Measurements from ENCODE around the gene DLX3. TPM values are rescaled to one million over a fixed set of nuclear protein-coding genes. Genes with fewer than 3 reads are reported as not detected.

Gene DLX3
- total and polyA plus RNA-seq, 2 of the 8 experiments (the other 6 are each of a cell fraction or from before 2014, with no cell fraction given) = 0.15 to 0.20 TPM

DNA sequence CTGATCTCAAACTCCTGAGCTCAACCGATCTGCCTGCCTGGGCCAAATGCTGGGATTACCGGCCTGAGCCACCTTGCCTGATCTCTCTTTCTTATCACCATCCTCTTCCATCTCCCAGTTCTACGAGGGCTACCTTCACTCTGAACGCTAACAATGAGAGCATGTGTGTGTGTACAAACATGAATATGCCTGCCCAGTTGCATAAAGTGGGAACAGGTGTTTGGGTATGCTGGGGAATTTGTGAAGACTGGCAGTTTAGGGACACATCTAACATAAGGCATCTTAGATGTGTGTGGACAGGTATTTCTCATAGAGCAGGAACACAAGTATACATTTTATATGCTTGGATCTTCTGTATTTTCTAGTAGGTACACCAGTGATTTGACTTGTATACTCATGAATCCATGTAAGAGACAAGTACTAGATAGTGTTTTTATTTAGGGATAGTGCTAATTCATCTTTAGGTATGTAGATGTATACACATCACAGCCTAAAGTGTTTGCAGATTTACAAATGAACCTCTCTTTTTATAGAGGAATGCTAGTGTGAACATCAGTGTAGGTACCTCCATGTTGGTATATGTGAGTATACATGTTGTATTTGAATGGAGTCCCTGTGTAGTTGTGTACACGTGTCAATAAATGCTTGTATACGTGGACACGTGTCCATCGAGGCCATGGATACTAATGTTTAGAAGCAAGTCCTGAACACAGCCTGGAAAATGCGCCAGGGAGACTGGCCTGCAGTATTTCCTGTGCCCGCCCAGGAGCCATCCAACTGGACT lies 27.2 kb downstream of the DLX3 start:
- no peak for FAIRE-seq

More for the DNA sequence above, 27.2 kb downstream of the DLX3 start:
- H2BK20ac ChIP-seq (ENCODE audit: low read length) = no peak overlapping the region
- H4K8ac ChIP-seq (ENCODE audit: extremely low read depth, insufficient read depth, low read length) = no peak overlapping the region
- no peak overlapping the region for H2BK5ac ChIP-seq (ENCODE audit: low read depth, low read length)
- no peak overlapping the region for H3K4ac ChIP-seq (replicated peaks; ENCODE audit: insufficient read length, low read depth, low read length)
- TF ChIP-seq TEAD4 (IDR thresholded peaks at IDR 0.05; ENCODE audit: low read depth, low read length) (no peak), EZH2 (IDR thresholded peaks at IDR 0.05; ENCODE audit: low read depth, low read length, severe bottlenecking) (peak; percentile 50), KDM1A (IDR thresholded peaks at IDR 0.05; ENCODE audit: borderline replicate concordance, low read length) (peak; percentile 49; the same call in 1 of the 2 replicates), SUZ12 (IDR thresholded peaks at IDR 0.05; ENCODE audit: low read length) (peak; percentile 45), CREB1 (IDR thresholded peaks at IDR 0.05) (no peak)
- H2BK12ac ChIP-seq (ENCODE audit: low read depth, low read length) = no peak overlapping the region
- 24% methylated on average over 10 of the region's 10 CpGs; no CpG with 5 or more reads in 1 of the 2 experiments for WGBS, 2 experiments (ENCODE audit: extremely low coverage in 1 of 2, insufficient coverage in 1 of 2, insufficient read length in 1 of 2, insufficient replicate concordance in 2 of 2, low coverage in 1 of 2, low lambda C conversion rate in 2 of 2, missing lambda C conversion rate in 1 of 2)
- DNase-seq (ENCODE audit: low read depth in 1 of 2, low spot score in 2 of 2) = no peak
- ChIA-PET POLR2A (ENCODE audit: partially characterized antibody) (interaction anchor here (0.8 to 1.6 kb wide), 6 partner anchors 10 to 92 kb away, joined by 3 to 5 read pairs (median 3); no protein-coding TSS in a partner anchor), CTCF (ENCODE audit: partially characterized antibody) (interaction anchor here (1.3 to 2.6 kb wide), 7 partner anchors 9 to 87 kb away, joined by 4 to 22 read pairs (median 9); partner anchors contain the start of gene DLX3)
- H3K79me1 ChIP-seq (ENCODE audit: low read depth, low read length) = no peaks in the 10 kb centered on the region
- H3K9me3 ChIP-seq (ENCODE audit: insufficient read depth in 2 of 2, low read depth in 1 of 2, low read length in 1 of 2) = no peaks in the 10 kb centered on the region
- H3K27me3 ChIP-seq (replicated peaks in 1 of 4; ENCODE audit: control insufficient read depth in 3 of 4, extremely low read depth in 1 of 4, insufficient read depth in 3 of 4, low read length in 3 of 4) = peaks cover 90 to 100% (median 96%) of the 10 kb centered on the region in 4 experiments
- peaks cover 22% of the 10 kb centered on the region for H3K23me2 ChIP-seq (ENCODE audit: low read depth, low read length)
- H2BK15ac ChIP-seq (ENCODE audit: low read length) = no peak overlapping the region
- H3K4me1 ChIP-seq (replicated peaks in 1 of 4; ENCODE audit: control insufficient read depth in 3 of 4, insufficient read depth in 4 of 4, low read length in 3 of 4) = peaks cover 0 to 41% (median 32%) of the 10 kb centered on the region in 4 experiments; a peak in 6 of 7 replicates
- peaks cover 20 to 30% of the 10 kb centered on the region in 2 experiments for H4K20me1 ChIP-seq (replicated peaks in 1 of 2; ENCODE audit: control insufficient read depth in 1 of 2, insufficient read depth in 2 of 2, low read length in 2 of 2)
- H4K91ac ChIP-seq (replicated peaks; ENCODE audit: insufficient read length, low read length) = no peak overlapping the region
- H3K4me2 ChIP-seq (ENCODE audit: insufficient read depth in 1 of 2, low read depth in 2 of 2, low read length in 2 of 2) = peak overlapping the region; percentile 68 to 76
- no peak overlapping the region for H2AFZ ChIP-seq (ENCODE audit: low read length)
- H2AK5ac ChIP-seq (ENCODE audit: low read depth, low read length) = no peak overlapping the region
- no peak overlapping the region; a peak in 1 of 7 replicates for H3K9ac ChIP-seq (replicated peaks in 1 of 4; ENCODE audit: extremely low read depth in 1 of 4, low read depth in 3 of 4, low read length in 3 of 4)
- no peak overlapping the region for H2BK120ac ChIP-seq (replicated peaks; ENCODE audit: low read depth, low read length)
- H3K14ac ChIP-seq (ENCODE audit: insufficient read length) = no peak overlapping the region
- H3K56ac ChIP-seq (replicated peaks; ENCODE audit: insufficient read length, low read depth, low read length) = no peak overlapping the region
- no peak overlapping the region for H3K27ac ChIP-seq (ENCODE audit: low read depth, low read length)
- peak overlapping the region; percentile 53 to 78 (median 62); a peak in 7 of 8 replicates for H3K4me3 ChIP-seq (ENCODE audit: extremely low read depth in 1 of 4, insufficient read depth in 2 of 4, low read depth in 3 of 4, low read length in 4 of 4)
- H3K36me3 ChIP-seq (ENCODE audit: control insufficient read depth in 2 of 4, insufficient read depth in 4 of 4, low read length in 3 of 4) = peaks cover 0 to 8% (median 0%) of the 10 kb centered on the region in 4 experiments; a peak in 2 of 8 replicates
- H4K5ac ChIP-seq (ENCODE audit: insufficient read length, low read depth, low read length) = no peak overlapping the region
- no peaks in the 10 kb centered on the region for H3K79me2 ChIP-seq (ENCODE audit: control insufficient read depth in 1 of 2, insufficient read depth in 2 of 2, low read length in 2 of 2)
- H3K23ac ChIP-seq (ENCODE audit: insufficient read length) = no peak overlapping the region
- no peak overlapping the region for H3K18ac ChIP-seq (ENCODE audit: extremely low read depth, low read length)
